Erythroblast (primary cell): ENCODE measurements around the gene TLL2.

ENCODE experiments used
- DNase-seq, 2 experiments: peaks; one replicate each; lab custom pipeline; 2025; lab: John Stamatoyannopoulos, UW
- GATA1 ChIP-seq: IDR thresholded peaks from 2 replicates; pipeline ENCODE4 v1.6.1; 2011; ENCODE audit warnings: low read depth, mild to moderate bottlenecking, control low read depth, low read length, moderate library complexity
- POLR2A ChIP-seq: IDR thresholded peaks from 2 replicates; pipeline ENCODE4 v1.6.1; 2011; ENCODE audit warnings: mild to moderate bottlenecking, low read length

Gene TLL2

GRCh38 chr10:96319754-96320474 is 193.8 kb downstream of the TLL2 start:
- TF ChIP-seq GATA1 (no peak), POLR2A (no peak)
- DNase-seq: no peak

DNA sequence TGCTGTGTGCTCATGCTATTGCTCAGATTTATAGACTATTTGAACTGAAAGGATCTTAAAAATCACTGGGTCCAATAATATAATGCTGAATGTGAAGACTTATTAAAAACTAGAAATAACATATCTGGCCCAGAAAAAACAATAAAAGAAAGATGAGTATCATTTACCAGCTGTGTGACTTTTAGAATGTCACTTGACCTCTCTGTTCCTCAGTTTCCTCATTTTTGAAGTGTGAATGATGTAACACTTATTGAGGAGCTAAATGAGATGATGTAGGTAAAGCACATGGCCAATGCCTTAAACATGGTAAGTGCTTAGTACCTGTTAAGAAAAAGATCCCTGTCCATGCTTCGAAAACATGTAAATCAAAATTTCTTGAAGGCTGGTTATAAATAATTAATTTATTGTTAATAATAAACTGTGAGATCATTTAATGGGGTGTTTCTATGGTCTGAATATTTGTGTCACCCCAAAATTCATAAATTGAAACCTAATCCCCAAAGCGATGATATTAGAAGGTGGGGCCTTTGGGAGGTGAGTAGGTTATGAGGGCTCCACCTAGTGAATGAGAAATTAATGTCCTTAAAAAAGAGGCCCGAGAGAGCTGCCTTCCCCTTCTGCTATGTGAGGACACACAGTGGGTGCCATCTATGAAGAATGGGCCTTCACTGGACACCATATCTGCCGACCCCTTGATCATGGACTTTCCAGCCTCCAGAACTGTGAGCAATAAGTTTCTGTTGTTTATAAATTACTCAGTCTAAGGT is 196.5 kb downstream of the TLL2 start:
- TF ChIP-seq GATA1 (no peak), POLR2A (no peak)
- DNase-seq: no peak
